GM12878 (cell line): ENCODE results near the gene EXD1. TPM values are rescaled to one million over a fixed set of nuclear protein-coding genes. Genes with fewer than 3 reads are reported as not detected.

Experiments
- ATAC-seq: fragments of 200-7000 bp; cut with Tn5 transposase; 3 replicates; pipeline ENCODE4 v1.9.1; 2020; ENCODE audit warnings: mild to moderate bottlenecking, moderate library complexity
- BruUV-seq: library from RNA; stranded (reverse); fragments of 400-500 nt; replicated peaks from 2 replicates; lab custom pipeline; 2021; lab: Mats Ljungman, UMichigan
- CTCF ChIA-PET: fragments of 300-600 bp; sonication (Branson Sonifier 250); formaldehyde crosslinking; extraction: SDS; loops from one replicate; lab custom pipeline; 2021; ENCODE audit warnings: inconsistent platforms; lab: Yijun Ruan, JAX
- POLR2A ChIA-PET: fragments of 350-600 bp; formaldehyde crosslinking; extraction: SDS; loops from one replicate; lab custom pipeline; 2021; ENCODE audit warnings: inconsistent platforms; lab: Charles Lee
- RAD21 ChIA-PET: fragments of 300-600 bp; sonication (Branson Sonifier 250); formaldehyde crosslinking; loops from one replicate; lab custom pipeline; 2023; ENCODE audit warnings: antibody characterized with exemption; ENCODE audit not compliant: unreplicated experiment; lab: Charles Lee
- SMC1A ChIA-PET: fragments of 300-600 bp; sonication (Branson Sonifier 250); formaldehyde crosslinking; loops from one replicate; lab custom pipeline; 2023; ENCODE audit not compliant: unreplicated experiment, uncharacterized antibody; lab: Charles Lee
- DNase-seq: peaks from one replicate; pipeline ENCODE4 v3.0.0-alpha.2; 2011; ENCODE audit warnings: low read depth, low spot score
- FAIRE-seq: peaks from 3 replicates; lab custom pipeline; 2011; peaks lifted over from hg19 to GRCh38; lab: Jason Lieb, UNC
- H2AFZ ChIP-seq: 2 replicates; pipeline ENCODE4 v1.6.0; 2011; ENCODE audit warnings: low read depth, low read length, control low read depth; ENCODE audit not compliant: control insufficient read depth
- H3K27ac ChIP-seq: 2 replicates; pipeline ENCODE4 v1.5.1; 2011; ENCODE audit warnings: control low read depth; ENCODE audit not compliant: control insufficient read depth, insufficient read depth
- H3K27me3 ChIP-seq, 2 experiments: replicated peaks in 1 of 2; 2 replicates each; pipeline versions ENCODE4 v1.6.0 to v1.6.1; 2011; ENCODE audit warnings: low read length in 1 of 2; ENCODE audit not compliant: control insufficient read depth in 2 of 2, insufficient read depth in 2 of 2
- H3K36me3 ChIP-seq, 2 experiments: 2 replicates each; pipeline ENCODE4 v1.5.1; 2011; ENCODE audit warnings: low read length in 1 of 2; ENCODE audit not compliant: control insufficient read depth in 2 of 2, insufficient read depth in 2 of 2
- H3K4me1 ChIP-seq: 2 replicates; pipeline ENCODE4 v1.6.1; 2011; ENCODE audit warnings: mild to moderate bottlenecking, low read length, moderate library complexity, mixed read lengths; ENCODE audit not compliant: control insufficient read depth, insufficient read depth
- H3K4me2 ChIP-seq: 2 replicates; pipeline ENCODE4 v1.6.0; 2011; ENCODE audit warnings: control low read depth; ENCODE audit not compliant: control insufficient read depth, insufficient read depth
- H3K4me3 ChIP-seq: fragments of 200-600 bp; sonication (generic); 2 replicates; pipeline ENCODE4 v1.5.1; 2016
- H3K79me2 ChIP-seq: 2 replicates; pipeline ENCODE4 v1.6.0; 2011; ENCODE audit warnings: low read length; ENCODE audit not compliant: control insufficient read depth, insufficient read depth
- H3K9ac ChIP-seq: 2 replicates; pipeline ENCODE4 v1.8.0; 2011; ENCODE audit warnings: low read length, control low read depth, mixed read lengths; ENCODE audit not compliant: control insufficient read depth, insufficient read depth
- H3K9me3 ChIP-seq: replicated peaks from 3 replicates; pipeline ENCODE4 v1.5.1; 2011; ENCODE audit warnings: mild to moderate bottlenecking, low read length; ENCODE audit not compliant: control insufficient read depth, insufficient read depth
- H4K20me1 ChIP-seq: 2 replicates; pipeline ENCODE4 v1.6.0; 2011; ENCODE audit not compliant: control insufficient read depth, insufficient read depth
- ATF7 ChIP-seq: fragments of 450-650 bp; IDR thresholded peaks from 2 replicates; pipeline ENCODE4 v1.6.1; 2016; ENCODE audit warnings: low read depth, mild to moderate bottlenecking
- CHD1 ChIP-seq: IDR thresholded peaks from 2 replicates; pipeline ENCODE4 v1.6.1; 2012; ENCODE audit warnings: low read depth, low read length, improper control_type of control experiment
- FOXM1 ChIP-seq: IDR thresholded peaks from 2 replicates; pipeline ENCODE4 v1.6.1; 2012; ENCODE audit warnings: low read depth, mild to moderate bottlenecking, inconsistent platforms, low read length, moderate library complexity
- NRF1 ChIP-seq: conservative IDR thresholded peaks from 2 replicates; pipeline ENCODE4 v1.6.1; 2011; ENCODE audit warnings: mild to moderate bottlenecking, low read depth, low read length, improper control_type of control experiment
- PML ChIP-seq: IDR thresholded peaks from 2 replicates; pipeline ENCODE4 v1.6.1; 2012; ENCODE audit warnings: low read length, inconsistent platforms
- POLR2A ChIP-seq: IDR thresholded peaks from 2 replicates; pipeline ENCODE4 v1.6.1; 2011; ENCODE audit warnings: low read depth, mild to moderate bottlenecking, low read length
- SIN3A ChIP-seq: IDR thresholded peaks from 2 replicates; pipeline ENCODE4 v1.6.1; 2012; ENCODE audit warnings: low read depth, low read length, improper control_type of control experiment
- SMAD1 ChIP-seq: fragments of 450-650 bp; IDR thresholded peaks from 2 replicates; pipeline ENCODE4 v1.6.1; 2018; ENCODE audit warnings: mild to moderate bottlenecking, low read depth; ENCODE audit not compliant: partially characterized antibody
- SMAD5 ChIP-seq: IDR thresholded peaks from 2 replicates; pipeline ENCODE4 v1.6.1; 2016; ENCODE audit warnings: antibody characterized with exemption, low read depth
- SREBF1 ChIP-seq: IDR thresholded peaks from 2 replicates; pipeline ENCODE4 v1.6.1; 2012; ENCODE audit warnings: mild to moderate bottlenecking, low read length
- SREBF2 ChIP-seq: IDR thresholded peaks from 2 replicates; pipeline ENCODE4 v1.6.1; 2012; ENCODE audit warnings: mild to moderate bottlenecking, low read length
- SUZ12 ChIP-seq: fragments of 200-600 bp; sonication (generic); IDR thresholded peaks from one replicate; pipeline ENCODE4 v1.6.1; 2018; ENCODE audit warnings: antibody characterized with exemption, mild to moderate bottlenecking; ENCODE audit not compliant: unreplicated experiment
- TCF12 ChIP-seq: IDR thresholded peaks from 2 replicates; pipeline ENCODE4 v1.6.1; 2011; ENCODE audit warnings: low read depth, mild to moderate bottlenecking, low read length
- TCF7 ChIP-seq: IDR thresholded peaks from 2 replicates; pipeline ENCODE4 v1.6.1; 2014; ENCODE audit warnings: antibody characterized with exemption, borderline replicate concordance
- WGBS: methylation state at CpG from one replicate; pipeline ENCODE4 v1.1.6; 2016; ENCODE audit warnings: low lambda C conversion rate; ENCODE audit not compliant: insufficient replicate concordance, insufficient coverage; ENCODE audit errors: missing lambda C conversion rate; 5-methylcytosine and 5-hydroxymethylcytosine counted together
- in situ Hi-C: fragments of 300-500 bp; cut with MboI; formaldehyde crosslinking; loops from 9 replicates; pipeline ENCODE4 v1.14.3; 2018; ENCODE audit warnings: mixed read lengths
- intact Hi-C: fragments of 100-400 bp; cut with micrococcal nuclease; formaldehyde crosslinking; loops from one replicate; pipeline ENCODE4 v1.14.2; 2022; ENCODE audit not compliant: unreplicated experiment
- polyA plus RNA-seq, 11 experiments: library from polyadenylated mRNA; depleted of rRNA in 4 of 11; unstranded in 6 of 11; stranded (reverse) in 5 of 11; fragments of >200 nt; fragmentation: Nextera tagmentation in 4 of 11; fragmentation: Illumina TruSeq in 1 of 11; extraction: Ambion mirVana in 4 of 11; extraction: Trizol in 1 of 11; gene quantifications; 1 replicate in 1 of 11; 2 replicates in 10 of 11; pipeline versions ENCODE4 v1.2.1 to v1.2.3, GENCODE V29; 2011 to 2016; ENCODE audit warnings: inconsistent platforms in 2 of 11, missing spikeins in 2 of 11, low read depth in 1 of 11
- total RNA-seq, 4 experiments: library from RNA; depleted of rRNA in 3 of 4; stranded (reverse); fragments of >200 nt in 3 of 4; fragmentation: Illumina TruSeq in 1 of 4; extraction: Trizol in 1 of 4; gene quantifications; 2 replicates each; pipeline versions ENCODE4 v1.2.1 to v1.2.3, GENCODE V29; 2013 to 2021
- TF ChIP-seq, protein P1 (sequence below): fragments of 450-650 bp; IDR thresholded peaks from 2 replicates; pipeline ENCODE4 v1.6.1; 2016; ENCODE audit warnings: mild to moderate bottlenecking
- TF ChIP-seq, protein P2 (sequence below): fragments of 450-650 bp; IDR thresholded peaks from 2 replicates; pipeline ENCODE4 v1.6.1; 2018; ENCODE audit warnings: borderline replicate concordance, mild to moderate bottlenecking; ENCODE audit not compliant: partially characterized antibody
- TF ChIP-seq, protein P3 (sequence below): fragments of 150-350 bp; IDR thresholded peaks from 2 replicates; pipeline ENCODE4 v1.6.1; 2014; ENCODE audit warnings: mild to moderate bottlenecking, low read depth, low read length
- TF ChIP-seq, protein P4 (sequence below): IDR thresholded peaks from 2 replicates; pipeline ENCODE4 v1.6.1; 2012; ENCODE audit warnings: low read depth, low read length, improper control_type of control experiment

Gene EXD1
- total and polyA plus RNA-seq, 10 of the 15 experiments (the other 5 are each of a cell fraction or from before 2014, with no cell fraction given): 0.19 TPM; not detected in 9

DNA sequence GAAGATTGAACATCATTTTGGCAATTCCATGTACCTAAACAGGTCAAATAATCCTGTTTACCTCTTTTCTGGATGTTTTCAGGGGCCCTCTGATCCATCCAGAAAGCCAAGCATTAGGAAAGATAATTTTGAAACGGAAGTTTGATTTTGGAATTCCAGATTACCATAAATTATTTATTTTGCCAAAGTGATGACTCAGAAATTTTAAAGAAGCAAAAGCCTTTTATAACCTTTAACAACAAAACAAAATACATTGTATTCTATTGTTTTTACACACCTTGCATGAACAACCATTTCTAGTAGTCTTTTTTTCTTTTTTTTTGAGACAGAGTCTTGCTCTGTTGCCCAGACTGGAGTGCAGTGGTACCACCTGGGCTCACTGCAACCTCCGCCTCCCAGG is 82.5 kb downstream of the EXD1 start:
- H3K36me3 ChIP-seq: no peaks in the 10 kb centered on the region
- in situ Hi-C loops (no loop called here), intact Hi-C loops (no loop called here)
- no TSS peak for BruUV-seq
- ChIA-PET POLR2A (no interaction called here), SMC1A (interaction anchor here (0.6 kb wide), 1 partner anchor 98 kb away, joined by 4 read pairs; no protein-coding TSS in a partner anchor), RAD21 (interaction anchor here (0.6 kb wide), 1 partner anchor 22 kb away, joined by 3 read pairs; no protein-coding TSS in a partner anchor), CTCF (no interaction called here)
- H4K20me1 ChIP-seq: no peaks in the 10 kb centered on the region
- H3K79me2 ChIP-seq: no peaks in the 10 kb centered on the region
- WGBS: 48% methylated on average over 2 of the region's 2 CpGs
- no peaks in the 10 kb centered on the region for H3K27me3 ChIP-seq
- H3K4me1 ChIP-seq: no peaks in the 10 kb centered on the region
- DNase-seq (no peak), FAIRE-seq (no peak), ATAC-seq (no peak)
- TF ChIP-seq SIN3A (no peak), SUZ12 (no peak), SREBF2 (no peak), TCF12 (no peak), CHD1 (no peak), PML (no peak), SREBF1 (no peak), POLR2A (no peak), NRF1 (no peak), TCF7 (no peak), FOXM1 (no peak), ATF7 (no peak), SMAD5 (no peak), SMAD1 (no peak)
- TF ChIP-seq, protein P1, sequence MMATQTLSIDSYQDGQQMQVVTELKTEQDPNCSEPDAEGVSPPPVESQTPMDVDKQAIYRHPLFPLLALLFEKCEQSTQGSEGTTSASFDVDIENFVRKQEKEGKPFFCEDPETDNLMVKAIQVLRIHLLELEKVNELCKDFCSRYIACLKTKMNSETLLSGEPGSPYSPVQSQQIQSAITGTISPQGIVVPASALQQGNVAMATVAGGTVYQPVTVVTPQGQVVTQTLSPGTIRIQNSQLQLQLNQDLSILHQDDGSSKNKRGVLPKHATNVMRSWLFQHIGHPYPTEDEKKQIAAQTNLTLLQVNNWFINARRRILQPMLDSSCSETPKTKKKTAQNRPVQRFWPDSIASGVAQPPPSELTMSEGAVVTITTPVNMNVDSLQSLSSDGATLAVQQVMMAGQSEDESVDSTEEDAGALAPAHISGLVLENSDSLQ: no peak
- TF ChIP-seq, protein P2, sequence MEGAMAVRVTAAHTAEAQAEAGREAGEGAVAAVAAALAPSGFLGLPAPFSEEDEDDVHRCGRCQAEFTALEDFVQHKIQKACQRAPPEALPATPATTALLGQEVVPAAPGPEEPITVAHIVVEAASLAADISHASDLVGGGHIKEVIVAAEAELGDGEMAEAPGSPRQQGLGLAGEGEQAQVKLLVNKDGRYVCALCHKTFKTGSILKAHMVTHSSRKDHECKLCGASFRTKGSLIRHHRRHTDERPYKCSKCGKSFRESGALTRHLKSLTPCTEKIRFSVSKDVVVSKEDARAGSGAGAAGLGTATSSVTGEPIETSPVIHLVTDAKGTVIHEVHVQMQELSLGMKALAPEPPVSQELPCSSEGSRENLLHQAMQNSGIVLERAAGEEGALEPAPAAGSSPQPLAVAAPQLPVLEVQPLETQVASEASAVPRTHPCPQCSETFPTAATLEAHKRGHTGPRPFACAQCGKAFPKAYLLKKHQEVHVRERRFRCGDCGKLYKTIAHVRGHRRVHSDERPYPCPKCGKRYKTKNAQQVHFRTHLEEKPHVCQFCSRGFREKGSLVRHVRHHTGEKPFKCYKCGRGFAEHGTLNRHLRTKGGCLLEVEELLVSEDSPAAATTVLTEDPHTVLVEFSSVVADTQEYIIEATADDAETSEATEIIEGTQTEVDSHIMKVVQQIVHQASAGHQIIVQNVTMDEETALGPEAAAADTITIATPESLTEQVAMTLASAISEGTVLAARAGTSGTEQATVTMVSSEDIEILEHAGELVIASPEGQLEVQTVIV: no peak
- TF ChIP-seq, protein P3, sequence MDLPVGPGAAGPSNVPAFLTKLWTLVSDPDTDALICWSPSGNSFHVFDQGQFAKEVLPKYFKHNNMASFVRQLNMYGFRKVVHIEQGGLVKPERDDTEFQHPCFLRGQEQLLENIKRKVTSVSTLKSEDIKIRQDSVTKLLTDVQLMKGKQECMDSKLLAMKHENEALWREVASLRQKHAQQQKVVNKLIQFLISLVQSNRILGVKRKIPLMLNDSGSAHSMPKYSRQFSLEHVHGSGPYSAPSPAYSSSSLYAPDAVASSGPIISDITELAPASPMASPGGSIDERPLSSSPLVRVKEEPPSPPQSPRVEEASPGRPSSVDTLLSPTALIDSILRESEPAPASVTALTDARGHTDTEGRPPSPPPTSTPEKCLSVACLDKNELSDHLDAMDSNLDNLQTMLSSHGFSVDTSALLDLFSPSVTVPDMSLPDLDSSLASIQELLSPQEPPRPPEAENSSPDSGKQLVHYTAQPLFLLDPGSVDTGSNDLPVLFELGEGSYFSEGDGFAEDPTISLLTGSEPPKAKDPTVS: no peak
- TF ChIP-seq, protein P4, sequence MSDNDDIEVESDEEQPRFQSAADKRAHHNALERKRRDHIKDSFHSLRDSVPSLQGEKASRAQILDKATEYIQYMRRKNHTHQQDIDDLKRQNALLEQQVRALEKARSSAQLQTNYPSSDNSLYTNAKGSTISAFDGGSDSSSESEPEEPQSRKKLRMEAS: no peak
- no peak overlapping the region for H3K4me2 ChIP-seq
- no peak overlapping the region for H3K4me3 ChIP-seq
- no peaks in the 10 kb centered on the region for H3K9me3 ChIP-seq
- no peak overlapping the region for H3K9ac ChIP-seq
- no peak overlapping the region for H2AFZ ChIP-seq
- H3K27ac ChIP-seq: no peak overlapping the region
